HG02981 (cell line): ENCODE measurements around the gene ITIH3.

Source experiments
- ATAC-seq: cut with Tn5 transposase; IDR thresholded peaks from one replicate; pipeline ENCODE4 v1.9.1; 2021; ENCODE audit warnings: mild to moderate bottlenecking, moderate library complexity; ENCODE audit not compliant: unreplicated experiment

ITIH3 gene

GRCh38 chr3:52793702-52794611 is 639 bp upstream of the ITIH3 start:
- no peak for ATAC-seq

GRCh38 chr3:52795298-52795900 is 803 bp downstream of the ITIH3 start:
- ATAC-seq: no peak

- ATAC-seq: no peak
Measured at GRCh38 chr3:52796411-52796810, 1.8 kb downstream of the ITIH3 start.

DNA sequence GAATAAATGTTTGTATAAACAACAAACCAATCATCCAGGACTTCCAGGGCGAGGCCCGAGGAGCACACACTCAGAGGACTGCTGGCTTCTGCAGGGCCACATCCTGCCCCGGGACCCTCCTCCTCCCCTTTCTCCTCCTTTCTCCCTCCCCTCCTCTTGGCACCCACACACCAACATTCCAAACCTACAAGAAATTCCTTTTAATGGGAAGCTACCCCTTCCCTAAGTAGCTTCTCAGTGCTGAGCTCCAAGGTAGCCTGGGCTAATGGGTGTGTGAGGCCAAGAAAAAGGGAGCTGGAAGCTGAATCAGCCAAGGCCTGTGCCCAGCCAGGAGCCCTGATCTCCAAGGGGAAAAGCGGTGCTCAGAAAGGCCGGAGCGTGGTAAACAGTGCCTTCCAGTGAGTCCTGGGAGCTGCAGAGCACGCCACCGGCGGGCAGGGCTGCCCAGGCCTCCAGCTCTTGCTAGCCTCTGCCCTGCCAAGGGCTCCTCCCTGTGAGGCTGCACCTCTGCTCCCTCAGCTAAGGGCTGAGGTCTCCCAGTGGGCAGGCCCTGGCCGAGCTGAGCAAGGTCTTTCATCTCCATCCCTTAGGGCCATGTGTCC is 3.9 kb downstream of the ITIH3 start:
- no peak for ATAC-seq

DNA sequence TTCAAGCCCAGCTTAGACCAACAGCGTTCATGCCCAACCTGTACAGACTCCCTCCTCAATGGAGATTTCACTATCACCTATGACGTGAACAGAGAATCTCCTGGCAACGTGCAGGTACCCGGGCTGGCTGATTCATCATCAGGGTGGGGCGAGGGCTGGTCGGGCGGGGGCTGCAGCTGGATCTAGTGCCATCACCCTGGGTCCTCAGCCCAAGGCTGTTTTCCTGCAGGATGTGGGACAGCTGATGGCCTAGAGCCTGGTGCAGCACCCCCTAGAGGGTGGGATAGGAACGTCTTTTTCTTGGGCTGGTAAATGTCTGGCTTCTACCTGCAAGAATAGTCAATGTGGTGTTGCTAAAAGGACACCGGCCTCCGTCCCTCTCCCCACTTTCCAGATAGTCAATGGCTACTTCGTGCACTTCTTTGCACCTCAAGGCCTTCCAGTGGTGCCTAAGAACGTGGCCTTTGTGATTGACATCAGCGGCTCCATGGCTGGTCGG is 4.4 kb downstream of the ITIH3 start:
- no peak for ATAC-seq

GRCh38 chr3:52800079-52800478 is 5.5 kb downstream of the ITIH3 start:
- ATAC-seq: no peak

DNA sequence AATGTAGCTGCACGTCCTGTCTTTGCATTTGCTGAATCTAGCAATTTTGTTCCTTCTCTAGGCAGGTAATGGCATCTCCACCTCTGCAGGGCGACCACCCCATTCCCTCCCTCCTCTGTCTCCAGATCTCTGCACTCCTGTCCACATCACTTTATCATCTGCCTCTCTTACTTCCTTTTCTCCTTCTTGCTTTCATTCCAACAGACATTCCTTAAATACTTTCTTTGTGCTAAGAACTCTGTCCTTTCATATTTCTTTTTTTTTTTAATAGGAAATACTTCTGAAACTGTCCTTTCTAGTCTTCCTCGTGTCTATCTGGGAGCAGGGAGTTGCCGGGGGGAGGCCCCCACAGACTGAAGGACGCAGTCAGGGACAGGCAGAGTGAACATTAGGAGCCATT is 7.2 kb downstream of the ITIH3 start:
- no peak for ATAC-seq

- no peak for ATAC-seq
Measured at GRCh38 chr3:52805270-52806039, 10.9 kb downstream of the ITIH3 start.

GRCh38 chr3:52809149-52809548 is 14.6 kb downstream of the ITIH3 start:
- ATAC-seq: no peak

DNA sequence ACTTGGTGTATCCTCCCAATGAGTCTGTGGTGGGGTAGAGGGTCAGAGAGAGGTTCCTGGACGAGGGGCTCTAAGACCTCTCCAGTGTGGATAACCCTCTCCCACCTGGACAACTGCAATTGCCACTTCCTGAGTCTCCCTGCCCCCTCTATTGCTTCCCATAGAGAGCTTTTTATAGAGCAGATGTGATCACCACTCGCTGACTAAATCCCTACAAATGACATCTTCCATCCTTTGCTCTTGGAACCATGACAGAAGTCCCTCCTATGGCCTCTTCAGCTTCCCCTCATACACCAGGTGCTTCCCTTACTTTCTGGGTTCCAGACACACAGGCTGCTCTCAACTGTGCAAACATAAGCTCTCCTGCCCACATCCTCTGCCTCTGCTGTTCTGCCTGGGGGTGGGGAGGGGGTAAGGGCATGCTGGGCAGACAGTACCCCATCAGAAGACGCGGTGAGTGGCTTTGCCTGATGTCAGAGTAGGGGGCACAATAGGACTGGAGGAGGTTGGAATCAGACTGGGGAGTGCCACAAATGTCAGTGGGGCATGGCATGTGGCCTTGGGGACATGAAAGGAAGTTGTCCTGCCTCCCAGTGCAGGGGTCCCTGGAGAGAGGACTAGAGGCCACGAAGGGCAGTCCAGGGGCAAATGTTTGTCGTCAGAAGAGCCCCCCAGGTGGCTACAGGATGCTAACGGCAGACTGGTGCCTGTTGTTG is 15.2 kb downstream of the ITIH3 start:
- ATAC-seq: no peak

GRCh38 chr3:52810923-52811322 is 16.3 kb downstream of the ITIH3 start:
- ATAC-seq: no peak

DNA sequence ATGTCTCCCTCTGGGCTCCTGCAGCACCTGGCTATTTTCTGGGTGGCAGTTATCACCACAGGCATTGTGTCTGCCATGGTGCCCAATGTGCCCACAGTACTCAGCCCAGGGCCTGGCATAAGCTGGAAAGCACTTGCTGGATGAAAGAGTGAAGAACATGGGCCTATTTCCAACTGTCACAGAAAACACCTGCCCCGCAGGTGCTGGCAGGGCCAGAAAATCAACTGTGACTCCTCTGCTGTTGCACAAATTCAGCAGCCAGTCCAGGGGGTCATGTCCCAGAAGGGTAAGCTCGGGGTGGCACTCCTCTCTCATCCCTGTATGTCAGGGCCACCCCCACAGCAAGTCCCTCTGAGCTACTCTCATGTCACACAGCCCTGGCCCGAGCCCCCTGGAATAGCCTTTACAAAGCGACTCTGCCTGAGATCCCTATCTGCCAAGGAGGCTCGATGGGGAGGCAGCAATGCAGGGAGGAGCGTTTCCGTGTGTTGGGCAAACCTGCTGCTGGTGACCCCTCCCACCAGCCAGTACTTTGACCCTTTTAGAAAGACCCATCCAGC is 16.9 kb downstream of the ITIH3 start:
- no peak for ATAC-seq

DNA sequence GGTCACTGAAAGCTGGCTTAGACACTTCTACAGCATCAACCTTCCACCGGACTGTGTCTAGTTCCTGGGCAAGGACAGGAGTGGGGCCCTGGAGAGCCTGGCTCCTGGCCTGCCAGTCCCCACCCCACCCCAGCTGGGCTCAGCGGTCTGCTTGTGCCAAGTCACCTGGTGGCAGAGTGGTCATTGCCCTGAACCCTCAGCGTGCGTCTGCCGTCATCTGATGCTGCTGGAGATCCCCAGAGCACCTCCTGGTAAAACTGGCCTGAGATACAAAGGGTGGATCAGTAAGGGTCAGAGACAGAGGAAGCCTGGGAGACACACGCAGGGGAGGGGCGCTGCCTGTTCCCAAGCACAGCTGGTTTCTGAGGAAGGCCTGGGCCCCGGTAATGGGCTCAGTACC is 19.2 kb downstream of the ITIH3 start:
- ATAC-seq: no peak

DNA sequence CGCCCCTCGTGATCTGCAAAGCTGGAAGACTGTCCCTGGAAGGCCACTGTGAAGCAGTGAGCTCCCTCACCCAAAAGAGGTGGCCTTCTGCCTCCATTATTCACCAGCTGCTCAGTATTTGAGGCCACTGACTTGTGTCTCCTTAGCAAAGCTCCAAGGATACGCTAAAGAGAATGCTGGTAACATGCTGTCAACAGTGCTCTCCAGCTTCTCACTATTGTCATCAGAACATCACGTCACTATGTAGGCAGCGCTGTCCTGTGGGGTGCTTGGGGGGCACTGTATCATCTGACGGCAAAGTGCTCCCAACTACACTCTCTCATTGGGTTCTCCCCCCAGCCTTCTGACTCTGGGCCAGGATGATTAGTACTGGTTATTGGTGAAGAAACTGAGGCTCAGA is 21.6 kb downstream of the ITIH3 start:
- ATAC-seq: no peak

- no peak for ATAC-seq
Measured at GRCh38 chr3:52816654-52817053, 22.1 kb downstream of the ITIH3 start.

GRCh38 chr3:52817221-52817620 is 22.6 kb downstream of the ITIH3 start:
- no peak for ATAC-seq

DNA sequence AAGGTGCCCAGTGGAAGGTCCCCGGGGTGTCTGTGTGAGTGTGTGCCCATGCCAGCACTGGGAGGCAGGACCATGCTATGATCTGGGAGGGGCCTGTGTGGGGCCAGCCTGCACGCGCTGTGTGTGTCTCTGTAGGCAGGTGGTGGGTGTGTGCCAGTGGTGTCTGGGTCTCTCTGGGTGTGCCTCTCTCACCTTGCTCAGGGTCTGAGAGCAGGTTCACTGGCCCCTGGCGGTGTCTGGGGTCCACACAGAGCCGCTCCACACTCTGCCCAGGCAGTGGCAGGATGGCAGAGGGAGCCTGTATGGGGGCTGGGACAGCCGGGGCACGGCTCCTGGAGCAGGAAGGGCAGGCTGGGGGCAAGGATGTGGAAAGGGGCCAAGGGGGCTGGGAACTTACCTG is 23.3 kb downstream of the ITIH3 start:
- no peak for ATAC-seq

DNA sequence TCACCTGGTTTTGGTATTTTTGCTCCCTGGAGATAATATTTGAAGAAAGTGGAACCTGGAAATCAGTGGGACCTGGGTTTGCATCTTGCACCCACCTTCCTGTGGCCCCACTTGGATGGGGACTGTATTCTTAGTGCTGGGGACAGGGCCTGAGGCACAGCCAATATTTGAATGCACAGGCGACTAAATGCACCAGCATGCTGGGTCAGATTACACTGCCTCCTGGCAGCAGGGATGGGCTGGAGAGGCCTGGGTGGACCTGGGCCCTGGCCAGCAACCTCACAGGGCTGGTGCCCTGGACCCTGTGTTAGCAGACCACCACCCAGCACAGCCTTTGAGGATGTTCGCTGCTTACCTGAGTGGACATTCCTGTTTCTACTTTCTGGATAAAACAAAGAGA is 25.3 kb downstream of the ITIH3 start:
- no peak for ATAC-seq

DNA sequence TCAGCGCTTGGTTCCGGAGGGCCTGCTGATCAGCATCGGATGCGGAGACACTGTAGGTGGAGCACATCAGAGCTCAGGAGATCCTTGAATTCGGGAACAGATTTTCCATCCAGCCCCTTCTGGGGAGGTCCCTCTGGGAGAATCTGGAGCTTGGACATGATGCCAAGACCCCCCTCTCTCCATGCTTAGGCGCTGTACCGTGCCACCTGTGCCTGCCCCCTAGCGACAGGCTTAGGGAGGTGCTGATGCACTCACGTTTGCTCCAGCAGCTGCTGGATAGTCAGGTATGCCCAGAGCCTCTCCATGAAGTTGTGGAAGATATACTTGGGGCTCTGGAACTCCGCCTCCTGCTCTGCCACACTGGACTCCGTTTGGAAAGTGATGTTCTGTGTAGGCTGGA is 26.1 kb downstream of the ITIH3 start:
- no peak for ATAC-seq

- ATAC-seq: no peak
Measured at GRCh38 chr3:52822363-52822762, 27.8 kb downstream of the ITIH3 start.
